ENCODE data around the gene FAM170B. TPM values are rescaled to one million over a fixed set of nuclear protein-coding genes. Genes with fewer than 3 reads are reported as not detected.

The FAM170B gene
- total and polyA plus RNA-seq, 4 donors, result 0.13 to 0.34 TPM; not detected in 2

DNA sequence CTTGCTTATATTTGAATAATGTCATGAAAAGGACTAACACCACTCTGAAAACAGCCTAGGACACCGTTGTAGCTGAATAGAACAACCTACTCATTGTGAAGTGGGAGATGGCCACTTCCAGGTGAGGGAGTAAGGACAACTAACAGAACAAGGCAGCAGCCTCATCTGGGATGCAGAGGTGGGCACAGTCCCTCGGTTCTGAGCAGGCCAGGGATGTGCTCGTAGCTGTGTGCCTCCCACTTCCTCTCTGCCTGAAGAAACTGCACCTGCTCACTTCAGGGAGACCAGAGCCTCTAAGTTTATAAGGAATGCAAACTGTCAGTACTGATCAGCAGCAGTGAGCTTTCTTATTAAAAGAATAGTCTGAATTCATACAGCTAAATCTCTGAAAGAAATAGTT, 21.0 kb downstream of the FAM170B start:
- peaks cover 4 to 61% (median 12%) of the 10 kb centered on the region in 5 donors for H3K4me1 ChIP-seq (ENCODE audit: control insufficient read depth in 5 of 5, insufficient read depth in 5 of 5, low read length in 5 of 5)
- TF ChIP-seq, protein P1, sequence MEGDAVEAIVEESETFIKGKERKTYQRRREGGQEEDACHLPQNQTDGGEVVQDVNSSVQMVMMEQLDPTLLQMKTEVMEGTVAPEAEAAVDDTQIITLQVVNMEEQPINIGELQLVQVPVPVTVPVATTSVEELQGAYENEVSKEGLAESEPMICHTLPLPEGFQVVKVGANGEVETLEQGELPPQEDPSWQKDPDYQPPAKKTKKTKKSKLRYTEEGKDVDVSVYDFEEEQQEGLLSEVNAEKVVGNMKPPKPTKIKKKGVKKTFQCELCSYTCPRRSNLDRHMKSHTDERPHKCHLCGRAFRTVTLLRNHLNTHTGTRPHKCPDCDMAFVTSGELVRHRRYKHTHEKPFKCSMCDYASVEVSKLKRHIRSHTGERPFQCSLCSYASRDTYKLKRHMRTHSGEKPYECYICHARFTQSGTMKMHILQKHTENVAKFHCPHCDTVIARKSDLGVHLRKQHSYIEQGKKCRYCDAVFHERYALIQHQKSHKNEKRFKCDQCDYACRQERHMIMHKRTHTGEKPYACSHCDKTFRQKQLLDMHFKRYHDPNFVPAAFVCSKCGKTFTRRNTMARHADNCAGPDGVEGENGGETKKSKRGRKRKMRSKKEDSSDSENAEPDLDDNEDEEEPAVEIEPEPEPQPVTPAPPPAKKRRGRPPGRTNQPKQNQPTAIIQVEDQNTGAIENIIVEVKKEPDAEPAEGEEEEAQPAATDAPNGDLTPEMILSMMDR (IDR thresholded peaks at IDR 0.05; ENCODE audit: control extremely low read depth, extremely low read depth), result no peak
- H3K4me3 ChIP-seq, result no peak overlapping the region
- DNase-seq (no peak), ATAC-seq (ENCODE audit: insufficient read depth, low FRiP score) (no peak)
- 56 to 58% methylated on average over 3 of the region's 3 CpGs for WGBS, 2 donors
- peak overlapping the region in 1 of 2 donors; percentile 18 for H3K27ac ChIP-seq (ENCODE audit: low read depth in 1 of 2, low read length in 1 of 2)
- no peaks in the 10 kb centered on the region for H3K9me3 ChIP-seq (ENCODE audit: control insufficient read depth in 4 of 4, insufficient read depth in 3 of 4, low read length in 3 of 4)
- no peak overlapping the region for H3K9ac ChIP-seq (ENCODE audit: insufficient read depth in 1 of 2, low read length in 2 of 2)
- peaks cover 0 to 6% (median 0%) of the 10 kb centered on the region in 3 donors for H3K27me3 ChIP-seq (ENCODE audit: control insufficient read depth in 3 of 3, insufficient read depth in 3 of 3, low read length in 2 of 3)
- peaks cover 0 to 6% (median 0%) of the 10 kb centered on the region in 4 donors for H3K36me3 ChIP-seq (ENCODE audit: control insufficient read depth in 4 of 4, insufficient read depth in 4 of 4, low read length in 4 of 4)

DNA sequence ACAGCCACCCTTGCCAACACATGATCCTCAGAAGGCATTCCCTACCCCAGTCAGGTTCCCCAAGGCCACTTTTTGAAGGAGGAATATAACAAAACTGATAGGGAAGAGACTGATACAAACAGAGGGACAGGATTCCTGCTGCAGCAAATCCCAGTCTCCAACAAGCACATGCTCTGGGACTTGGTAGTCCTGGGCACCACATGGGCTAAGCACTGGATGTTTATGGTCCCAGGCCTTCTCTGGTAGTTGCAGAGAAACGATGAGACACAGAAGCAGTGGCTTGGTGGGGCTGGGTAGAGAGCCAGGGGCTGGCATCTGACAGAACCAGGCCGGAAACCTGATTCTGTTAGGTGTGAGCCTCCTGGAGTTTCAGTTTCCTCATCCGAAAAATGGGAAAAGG, 21.7 kb downstream of the FAM170B start:
- Histone ChIP-seq H3K27me3 (ENCODE audit: control insufficient read depth in 3 of 3, insufficient read depth in 3 of 3, low read length in 2 of 3) (peaks cover 0 to 6% (median 0%) of the 10 kb centered on the region in 3 donors), H3K27ac (ENCODE audit: low read depth in 1 of 2, low read length in 1 of 2) (no peak overlapping the region), H3K4me1 (ENCODE audit: control insufficient read depth in 5 of 5, insufficient read depth in 5 of 5, low read length in 5 of 5) (peaks cover 11 to 67% (median 15%) of the 10 kb centered on the region in 5 donors), H3K9ac (ENCODE audit: insufficient read depth in 1 of 2, low read length in 2 of 2) (no peak overlapping the region), H3K36me3 (ENCODE audit: control insufficient read depth in 4 of 4, insufficient read depth in 4 of 4, low read length in 4 of 4) (peaks cover 0 to 11% (median 3%) of the 10 kb centered on the region in 4 donors), H3K4me3 (no peak overlapping the region), H3K9me3 (ENCODE audit: control insufficient read depth in 4 of 4, insufficient read depth in 3 of 4, low read length in 3 of 4) (peaks cover 0 to 3% (median 0%) of the 10 kb centered on the region in 4 donors)
- no peak for ATAC-seq (ENCODE audit: insufficient read depth, low FRiP score)
- TF ChIP-seq, protein P1 (IDR thresholded peaks at IDR 0.05; ENCODE audit: control extremely low read depth, extremely low read depth), result no peak
- WGBS, 2 donors, result 82 to 84% methylated on average over 3 of the region's 3 CpGs
- no peak for DNase-seq

DNA sequence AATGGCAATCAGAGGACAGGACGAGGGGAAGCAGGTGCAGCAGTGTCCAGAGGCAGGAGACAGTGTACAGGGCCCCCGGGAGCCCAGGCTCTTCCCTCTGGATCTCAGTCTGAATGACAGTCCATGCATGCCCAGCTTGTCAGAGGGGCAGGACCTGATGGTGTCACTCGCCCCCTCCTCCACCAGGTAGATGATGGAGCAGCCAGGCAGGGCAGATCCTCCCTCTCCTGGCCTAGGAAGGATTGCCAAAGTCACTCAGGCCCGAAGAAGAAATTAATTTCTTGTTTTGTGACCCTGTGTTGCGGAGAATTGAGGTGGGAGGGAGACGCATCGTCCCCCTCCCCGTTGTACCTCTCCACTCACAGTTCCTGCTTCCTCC, 22.5 kb downstream of the FAM170B start:
- TF ChIP-seq, protein P1 (IDR thresholded peaks at IDR 0.05; ENCODE audit: control extremely low read depth, extremely low read depth), result no peak
- no peak overlapping the region for H3K27ac ChIP-seq (ENCODE audit: low read depth in 1 of 2, low read length in 1 of 2)
- H3K4me1 ChIP-seq (ENCODE audit: control insufficient read depth in 5 of 5, insufficient read depth in 5 of 5, low read length in 5 of 5), result peaks cover 12 to 75% (median 17%) of the 10 kb centered on the region in 5 donors

More for the DNA sequence above, 22.5 kb downstream of the FAM170B start:
- H3K9ac ChIP-seq (ENCODE audit: insufficient read depth in 1 of 2, low read length in 2 of 2), result no peak overlapping the region
- 72 to 73% methylated on average over 8 of the region's 8 CpGs for WGBS, 2 donors
- peaks cover 0 to 14% (median 4%) of the 10 kb centered on the region in 4 donors for H3K36me3 ChIP-seq (ENCODE audit: control insufficient read depth in 4 of 4, insufficient read depth in 4 of 4, low read length in 4 of 4)
- DNase-seq, result no peak
- H3K27me3 ChIP-seq (ENCODE audit: control insufficient read depth in 3 of 3, insufficient read depth in 3 of 3, low read length in 2 of 3), result peaks cover 0 to 6% (median 0%) of the 10 kb centered on the region in 3 donors
- peaks cover 0 to 5% (median 0%) of the 10 kb centered on the region in 4 donors for H3K9me3 ChIP-seq (ENCODE audit: control insufficient read depth in 4 of 4, insufficient read depth in 3 of 4, low read length in 3 of 4)
- no peak overlapping the region for H3K4me3 ChIP-seq
- ATAC-seq (ENCODE audit: insufficient read depth, low FRiP score), result no peak

Measured in lung (tissue), 12 donors.